ENCODE data around the gene STPG1. TPM values are rescaled to one million over a fixed set of nuclear protein-coding genes. Genes with fewer than 3 reads are reported as not detected.

The STPG1 gene
- polyA plus RNA-seq, 1 donor from 2014 or later, result 0.89 TPM

- Histone ChIP-seq H3K4me3 (ENCODE audit: low read length) (no peak overlapping the region), H3K9ac (ENCODE audit: low read length) (no peak overlapping the region), H2AFZ (ENCODE audit: low read depth, low read length) (no peak overlapping the region), H3K9me2 (ENCODE audit: insufficient read depth, low read length) (no peaks in the 10 kb centered on the region), H3K9me3 (ENCODE audit: low read length) (no peaks in the 10 kb centered on the region), H3K27me3 (ENCODE audit: insufficient read depth, low read depth, low read length) (no peaks in the 10 kb centered on the region), H3K79me2 (replicated peaks; ENCODE audit: insufficient read depth, low read length) (no peaks in the 10 kb centered on the region), H3K4me2 (ENCODE audit: low read length) (no peak overlapping the region), H3F3A (ENCODE audit: insufficient read depth, low read length, poor library complexity, severe bottlenecking) (no peaks in the 10 kb centered on the region), H4K20me1 (ENCODE audit: insufficient read depth) (no peaks in the 10 kb centered on the region), H3K27ac (ENCODE audit: low read length) (no peak overlapping the region), H3K36me3 (ENCODE audit: insufficient read depth, low read length) (no peaks in the 10 kb centered on the region)
- TF ChIP-seq MXI1 (conservative IDR thresholded peaks at IDR 0.05; ENCODE audit: poor library complexity, severe bottlenecking), result no peak
- TF ChIP-seq EP300 (conservative IDR thresholded peaks at IDR 0.05; ENCODE audit: poor library complexity, severe bottlenecking), result no peak
- no peak for TF ChIP-seq EZH2 (IDR thresholded peaks at IDR 0.05; ENCODE audit: borderline replicate concordance, insufficient read depth, low read length, poor library complexity, severe bottlenecking)
- no peak for TF ChIP-seq TAF1 (IDR thresholded peaks at IDR 0.05; ENCODE audit: low read depth)
- TF ChIP-seq POLR2AphosphoS5 (IDR thresholded peaks at IDR 0.05), result no peak
- TF ChIP-seq CTCF (IDR thresholded peaks at IDR 0.05; ENCODE audit: poor library complexity, severe bottlenecking), result no peak
- no peak for TF ChIP-seq SMC3 (conservative IDR thresholded peaks at IDR 0.05; ENCODE audit: poor library complexity)
- no peak for TF ChIP-seq RAD21 (conservative IDR thresholded peaks at IDR 0.05)
- no peak for TF ChIP-seq REST (IDR thresholded peaks at IDR 0.05; ENCODE audit: borderline replicate concordance)
Measured at GRCh38 chr1:24329797-24330543, 83.6 kb downstream of the STPG1 start.

- Histone ChIP-seq H3K36me3 (ENCODE audit: insufficient read depth, low read length) (no peaks in the 10 kb centered on the region), H3K79me2 (replicated peaks; ENCODE audit: insufficient read depth, low read length) (no peaks in the 10 kb centered on the region), H3K9me2 (ENCODE audit: insufficient read depth, low read length) (no peaks in the 10 kb centered on the region), H3K4me3 (ENCODE audit: low read length) (no peak overlapping the region), H3K9ac (ENCODE audit: low read length) (no peak overlapping the region), H3K9me3 (ENCODE audit: low read length) (no peaks in the 10 kb centered on the region), H4K20me1 (ENCODE audit: insufficient read depth) (no peaks in the 10 kb centered on the region), H3F3A (ENCODE audit: insufficient read depth, low read length, poor library complexity, severe bottlenecking) (no peaks in the 10 kb centered on the region), H3K27ac (ENCODE audit: low read length) (no peak overlapping the region), H3K4me2 (ENCODE audit: low read length) (no peak overlapping the region), H3K27me3 (ENCODE audit: insufficient read depth, low read depth, low read length) (no peaks in the 10 kb centered on the region), H2AFZ (ENCODE audit: low read depth, low read length) (no peak overlapping the region)
- TF ChIP-seq POLR2AphosphoS5 (IDR thresholded peaks at IDR 0.05), result no peak
- TF ChIP-seq REST (IDR thresholded peaks at IDR 0.05; ENCODE audit: borderline replicate concordance), result no peak
- no peak for TF ChIP-seq TAF1 (IDR thresholded peaks at IDR 0.05; ENCODE audit: low read depth)
Measured at GRCh38 chr1:24329331-24329730, 84.3 kb downstream of the STPG1 start.

All from neural cell (in vitro differentiated cells).